ENCODE measurements around the gene PDZD2. TPM values are rescaled to one million over a fixed set of nuclear protein-coding genes. Genes with fewer than 3 reads are reported as not detected.
"Not testable (repeated sequence)": the region's sequence is repeated elsewhere in the genome, so short reads cannot be mapped to it uniquely, and the experiment has no call there.

PDZD2 gene
- total RNA-seq, 1 experiment from 2014 or later, result 0.37 TPM

- BruUV-seq (replicated peaks), result no TSS peak
- DNase-seq (ENCODE audit: low read depth, low spot score), result no peak
- peaks cover 7 to 10% of the 10 kb centered on the region in 2 experiments; a peak in 3 of 4 replicates for H3K36me3 ChIP-seq (ENCODE audit: control insufficient read depth in 1 of 2, insufficient read depth in 2 of 2, low read length in 2 of 2)
Observed at GRCh38 chr5:32116574-32117313, 477.8 kb downstream of the PDZD2 start.

GRCh38 chr5:32118922-32119321, 480.0 kb downstream of the PDZD2 start:
- H2AFZ ChIP-seq (ENCODE audit: low read depth, low read length, poor library complexity, severe bottlenecking); H3K9me3 ChIP-seq (ENCODE audit: control insufficient read depth in 1 of 2, insufficient read depth in 1 of 2, low read depth in 1 of 2, low read length in 2 of 2); H3K4me3 ChIP-seq (replicated peaks in 1 of 2; ENCODE audit: low read depth in 1 of 2, low read length in 2 of 2); CTCF ChIA-PET; H3K9ac ChIP-seq (ENCODE audit: low read length); H3K9me2 ChIP-seq (ENCODE audit: insufficient read depth); H3K4me2 ChIP-seq (ENCODE audit: low read length); H4K20me1 ChIP-seq (ENCODE audit: insufficient read depth); ATAC-seq; H3K4me1 ChIP-seq (ENCODE audit: control insufficient read depth in 1 of 2, insufficient read depth in 2 of 2, low read length in 2 of 2); H3K27ac ChIP-seq (ENCODE audit: low read depth, low read length); intact Hi-C loops (cut with micrococcal nuclease); BruUV-seq (replicated peaks); POLR2A ChIA-PET; RAD21 ChIA-PET (ENCODE audit: low non-redundant PET in 1 of 2, low total read pairs in 2 of 2, uncharacterized antibody in 2 of 2, unreplicated experiment in 2 of 2); DNase-seq (ENCODE audit: low read depth, low spot score); H3K27me3 ChIP-seq (ENCODE audit: insufficient read depth, low read length): not testable (repeated sequence)
- peaks cover 5 to 11% of the 10 kb centered on the region in 2 experiments; a peak in 2 of 4 replicates for H3K36me3 ChIP-seq (ENCODE audit: control insufficient read depth in 1 of 2, insufficient read depth in 2 of 2, low read length in 2 of 2)
- peaks cover 59% of the 10 kb centered on the region for H3K79me2 ChIP-seq (ENCODE audit: insufficient read depth, low read length)

More at GRCh38 chr5:32116574-32117313, 477.8 kb downstream of the PDZD2 start:
- intact Hi-C loops (cut with micrococcal nuclease), result no loop called here
- H3K9me3 ChIP-seq (ENCODE audit: control insufficient read depth in 1 of 2, insufficient read depth in 1 of 2, low read depth in 1 of 2, low read length in 2 of 2), result no peaks in the 10 kb centered on the region
- POLR2A ChIA-PET, result no interaction called here
- no peaks in the 10 kb centered on the region for H3K27me3 ChIP-seq (ENCODE audit: insufficient read depth, low read length)
- H3K9me2 ChIP-seq (ENCODE audit: insufficient read depth), result no peaks in the 10 kb centered on the region
- TF ChIP-seq SIN3A (IDR thresholded peaks at IDR 0.05; ENCODE audit: low read depth), result no peak
- TF ChIP-seq EZH2 (IDR thresholded peaks at IDR 0.05), result no peak
- TF ChIP-seq TCF7L2 (IDR thresholded peaks at IDR 0.05; ENCODE audit: borderline replicate concordance, extremely low read depth, insufficient read depth, insufficient read length), result no peak
- no peak for TF ChIP-seq CTCF (IDR thresholded peaks at IDR 0.05 in 2 of 3, conservative IDR thresholded peaks at IDR 0.05 in 1 of 3; ENCODE audit: borderline replicate concordance in 1 of 3, insufficient read depth in 1 of 3, low read depth in 2 of 3, low read length in 2 of 3)
- TF ChIP-seq JUND (IDR thresholded peaks at IDR 0.05), result no peak
- H3K4me3 ChIP-seq (replicated peaks in 1 of 2; ENCODE audit: low read depth in 1 of 2, low read length in 2 of 2), result no peak overlapping the region
- no peaks in the 10 kb centered on the region for H3K4me1 ChIP-seq (ENCODE audit: control insufficient read depth in 1 of 2, insufficient read depth in 2 of 2, low read length in 2 of 2)
- H4K20me1 ChIP-seq (ENCODE audit: insufficient read depth), result no peaks in the 10 kb centered on the region
- RAD21 ChIA-PET (ENCODE audit: low non-redundant PET in 1 of 2, low total read pairs in 2 of 2, uncharacterized antibody in 2 of 2, unreplicated experiment in 2 of 2), result no interaction called here
- H3K27ac ChIP-seq (ENCODE audit: low read depth, low read length), result no peak overlapping the region
- no peak for ATAC-seq
- peaks cover 52% of the 10 kb centered on the region for H3K79me2 ChIP-seq (ENCODE audit: insufficient read depth, low read length)
- H2AFZ ChIP-seq (ENCODE audit: low read depth, low read length, poor library complexity, severe bottlenecking), result no peak overlapping the region
- CTCF ChIA-PET, result no interaction called here
- H3K4me2 ChIP-seq (ENCODE audit: low read length), result no peak overlapping the region
- H3K9ac ChIP-seq (ENCODE audit: low read length), result no peak overlapping the region
